IgD-negative memory B cell (primary cell): ENCODE data around the gene NUDT4. TPM values are rescaled to one million over a fixed set of nuclear protein-coding genes. Genes with fewer than 3 reads are reported as not detected.
A peak's percentile ranks its signal among the peaks of the same experiment; 100 is the strongest.

Experiments used
- H3K27ac Mint-ChIP-seq, 3 donors: one replicate each; pipeline ENCODE4 v1.8.0; 2020 to 2022; ENCODE audit warnings: mild to moderate bottlenecking in 3 of 3, mixed read lengths in 3 of 3, moderate library complexity in 1 of 3
- H3K27me3 Mint-ChIP-seq: one replicate; pipeline ENCODE4 v1.8.0; 2021; ENCODE audit warnings: mixed read lengths
- H3K36me3 Mint-ChIP-seq: one replicate; pipeline ENCODE4 v1.8.0; 2020; ENCODE audit warnings: mild to moderate bottlenecking, mixed read lengths
- H3K4me1 Mint-ChIP-seq, 3 donors: one replicate each; pipeline ENCODE4 v1.8.0; 2020 to 2022; ENCODE audit warnings: mixed read lengths in 3 of 3, mild to moderate bottlenecking in 1 of 3
- H3K4me3 Mint-ChIP-seq, 4 donors: one replicate each; pipeline ENCODE4 v1.8.0; 2020 to 2022; ENCODE audit warnings: mild to moderate bottlenecking in 4 of 4, mixed read lengths in 4 of 4, moderate library complexity in 3 of 4
- H3K9me3 Mint-ChIP-seq, 3 donors: one replicate each; pipeline ENCODE4 v1.8.0; 2020 to 2021; ENCODE audit warnings: mixed read lengths in 3 of 3, mild to moderate bottlenecking in 1 of 3
- polyA plus RNA-seq: library from polyadenylated mRNA; unstranded; fragments of 300-500 nt; fragmentation: Illumina TruSeq; gene quantifications from one replicate; pipeline ENCODE4 v1.2.3, GENCODE V29; 2021

The NUDT4 gene
- polyA plus RNA-seq = 99.0 TPM

GRCh38 chr12:93377252-93378195 is at the start of gene NUDT4:
TSS of gene NUDT4 (plus strand) at chr12:93377925. CDS start at chr12:93378323, 398 bp downstream.
- Mint-ChIP-seq H3K9me3 (no peaks in the 10 kb centered on the region), H3K36me3 (no peaks in the 10 kb centered on the region), H3K4me1 (peaks cover 18 to 40% (median 32%) of the 10 kb centered on the region in 3 donors), H3K27ac (peak within 1 kb of the TSS; percentile 95 to 98 (median 96)), H3K4me3 (peak within 1 kb of the TSS; percentile 98 to 100 (median 99)), H3K27me3 (no peaks in the 10 kb centered on the region)

DNA sequence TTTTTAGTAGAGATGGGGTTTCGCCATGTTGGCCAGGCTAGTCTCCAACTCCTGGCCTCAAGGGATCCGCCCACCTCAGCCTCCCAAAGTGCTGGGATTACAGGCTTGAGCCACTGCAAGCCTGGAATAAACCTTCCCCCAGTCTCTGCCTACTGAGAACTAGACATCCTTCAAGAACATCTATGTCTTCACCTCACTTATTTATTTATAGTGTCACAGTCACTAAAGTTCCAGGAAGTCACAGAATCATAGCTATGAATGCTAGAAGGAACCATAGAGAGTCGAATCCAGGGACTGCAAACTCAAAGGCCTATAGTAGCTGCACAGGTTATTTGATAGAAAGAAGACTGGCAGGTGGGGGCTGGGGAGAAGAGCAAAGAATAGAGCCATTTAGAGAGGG is 44.7 kb upstream of the NUDT4 start:
- H3K27me3 Mint-ChIP-seq = peaks cover 4% of the 10 kb centered on the region
- H3K9me3 Mint-ChIP-seq = peaks cover 0 to 2% (median 0%) of the 10 kb centered on the region in 3 donors
- H3K4me3 Mint-ChIP-seq = no peak overlapping the region
- peak overlapping the region in 1 of 3 donors; percentile 39 for H3K27ac Mint-ChIP-seq
- H3K36me3 Mint-ChIP-seq = no peaks in the 10 kb centered on the region
- no peaks in the 10 kb centered on the region for H3K4me1 Mint-ChIP-seq

DNA sequence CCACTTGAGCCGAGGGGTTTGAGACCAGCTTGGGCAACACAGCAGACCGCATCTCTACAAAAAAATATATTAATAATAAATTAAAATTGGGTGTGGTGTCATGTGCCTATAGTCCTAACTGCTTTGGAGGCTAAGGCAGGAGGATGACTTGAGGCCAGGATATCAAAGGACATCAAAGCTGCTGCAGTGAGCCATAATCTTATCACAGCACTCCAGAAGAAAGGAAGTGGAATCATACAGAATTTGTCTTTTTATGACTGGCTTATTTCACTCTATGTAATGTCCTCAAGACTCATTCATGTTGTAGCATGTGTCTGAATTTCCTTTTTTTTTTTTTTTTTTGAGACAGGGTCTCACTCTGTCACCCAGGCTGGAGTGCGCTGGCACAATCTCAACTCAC is 43.9 kb upstream of the NUDT4 start:
- no peak overlapping the region for H3K27ac Mint-ChIP-seq
- no peaks in the 10 kb centered on the region for H3K36me3 Mint-ChIP-seq
- H3K27me3 Mint-ChIP-seq = peaks cover 4% of the 10 kb centered on the region
- no peaks in the 10 kb centered on the region for H3K4me1 Mint-ChIP-seq
- peaks cover 0 to 2% (median 0%) of the 10 kb centered on the region in 3 donors for H3K9me3 Mint-ChIP-seq
- no peak overlapping the region for H3K4me3 Mint-ChIP-seq

- Mint-ChIP-seq H3K4me3 (no peak overlapping the region), H3K9me3 (peaks cover 0 to 2% (median 0%) of the 10 kb centered on the region in 3 donors), H3K27ac (peak overlapping the region in 1 of 3 donors; percentile 15), H3K27me3 (peaks cover 4% of the 10 kb centered on the region), H3K36me3 (no peaks in the 10 kb centered on the region), H3K4me1 (no peaks in the 10 kb centered on the region)
These were observed 42.0 kb upstream of the NUDT4 start for GRCh38 chr12:93335603-93336162.

- Mint-ChIP-seq H3K9me3 (peaks cover 0 to 2% (median 0%) of the 10 kb centered on the region in 3 donors), H3K4me3 (peak overlapping the region in 1 of 4 donors; percentile 13), H3K36me3 (no peaks in the 10 kb centered on the region), H3K27me3 (peaks cover 4% of the 10 kb centered on the region), H3K27ac (no peak overlapping the region), H3K4me1 (no peaks in the 10 kb centered on the region)
These were observed 41.4 kb upstream of the NUDT4 start for GRCh38 chr12:93336291-93336741.

DNA sequence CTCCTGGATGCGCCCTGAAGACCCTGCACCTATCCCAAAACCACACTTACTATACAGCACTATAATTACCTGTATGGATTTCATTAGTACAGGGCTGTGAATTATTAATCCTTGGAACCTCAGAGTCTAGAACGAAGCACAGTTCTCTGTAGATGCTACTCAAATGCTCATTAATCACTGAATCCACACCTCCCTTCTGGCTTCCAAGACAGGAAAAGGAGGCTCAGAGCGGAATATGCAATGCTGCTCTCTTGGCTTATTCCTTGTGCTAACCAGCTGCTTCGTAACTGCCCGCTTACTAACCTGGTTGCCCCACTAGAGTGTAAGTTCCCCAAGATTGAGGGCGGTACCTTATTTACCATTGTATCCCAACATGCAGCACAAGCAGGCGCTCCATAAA is 39.1 kb upstream of the NUDT4 start:
- Mint-ChIP-seq H3K9me3 (peaks cover 0 to 2% (median 0%) of the 10 kb centered on the region in 3 donors), H3K27ac (no peak overlapping the region), H3K4me1 (no peaks in the 10 kb centered on the region), H3K36me3 (no peaks in the 10 kb centered on the region), H3K4me3 (no peak overlapping the region), H3K27me3 (peaks cover 4% of the 10 kb centered on the region)

DNA sequence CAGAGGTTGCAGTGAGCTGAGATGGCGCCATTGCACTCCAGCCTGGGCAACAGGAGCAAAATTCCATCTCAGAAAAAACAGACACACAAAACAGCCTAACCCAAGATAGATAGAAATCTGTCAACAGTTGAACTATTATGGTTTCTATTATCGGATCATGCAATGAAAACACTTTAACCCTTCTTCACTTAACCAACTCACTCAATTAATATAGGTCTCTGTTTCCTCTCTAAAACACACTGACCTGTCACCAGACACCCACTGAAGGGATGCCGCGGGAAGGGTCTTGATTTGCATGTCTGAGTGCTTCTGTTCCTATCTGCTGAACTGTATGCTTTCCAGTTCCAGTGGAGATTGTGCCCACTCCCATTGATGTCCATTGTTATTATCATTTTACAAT is 38.0 kb upstream of the NUDT4 start:
- H3K27ac Mint-ChIP-seq = no peak overlapping the region
- H3K27me3 Mint-ChIP-seq = peaks cover 4% of the 10 kb centered on the region
- no peaks in the 10 kb centered on the region for H3K4me1 Mint-ChIP-seq
- H3K4me3 Mint-ChIP-seq = no peak overlapping the region
- peaks cover 0 to 2% (median 0%) of the 10 kb centered on the region in 3 donors for H3K9me3 Mint-ChIP-seq
- H3K36me3 Mint-ChIP-seq = no peaks in the 10 kb centered on the region

DNA sequence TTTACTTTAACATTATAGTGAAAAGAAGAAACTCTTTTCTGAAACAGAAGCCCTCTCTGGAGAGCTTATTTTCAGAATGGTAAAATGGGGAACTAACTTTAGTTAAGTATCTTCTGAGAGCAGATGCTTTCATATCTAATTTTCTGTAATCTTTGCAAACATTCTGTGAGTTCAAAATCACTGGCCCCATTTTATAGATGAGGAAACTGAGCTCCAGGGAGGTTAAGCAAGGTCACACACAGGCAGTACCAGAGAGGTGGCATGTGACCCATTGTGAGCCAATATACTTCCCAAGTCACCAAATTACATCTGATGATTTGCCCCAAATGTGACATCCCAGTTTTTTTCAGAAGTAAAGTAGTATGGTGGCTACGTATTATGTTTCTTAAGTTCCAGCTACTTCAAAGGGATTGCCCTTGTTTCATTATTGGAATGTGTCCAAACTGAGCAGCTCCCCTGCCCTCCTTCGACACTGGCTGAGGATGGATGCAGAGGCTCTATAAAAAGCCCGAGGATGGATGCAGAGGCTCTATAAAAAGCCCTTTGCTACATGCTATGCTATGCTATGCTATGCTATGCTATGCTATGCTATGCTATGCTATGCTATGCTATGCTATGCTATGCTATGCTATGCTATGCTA is 36.2 kb upstream of the NUDT4 start:
- H3K4me1 Mint-ChIP-seq = peaks cover 0 to 2% (median 0%) of the 10 kb centered on the region in 3 donors
- H3K27me3 Mint-ChIP-seq = peaks cover 6% of the 10 kb centered on the region
- peaks cover 0 to 2% (median 2%) of the 10 kb centered on the region in 3 donors for H3K9me3 Mint-ChIP-seq
- H3K36me3 Mint-ChIP-seq = peaks cover 2% of the 10 kb centered on the region
- H3K4me3 Mint-ChIP-seq = no peak overlapping the region
- no peak overlapping the region for H3K27ac Mint-ChIP-seq

DNA sequence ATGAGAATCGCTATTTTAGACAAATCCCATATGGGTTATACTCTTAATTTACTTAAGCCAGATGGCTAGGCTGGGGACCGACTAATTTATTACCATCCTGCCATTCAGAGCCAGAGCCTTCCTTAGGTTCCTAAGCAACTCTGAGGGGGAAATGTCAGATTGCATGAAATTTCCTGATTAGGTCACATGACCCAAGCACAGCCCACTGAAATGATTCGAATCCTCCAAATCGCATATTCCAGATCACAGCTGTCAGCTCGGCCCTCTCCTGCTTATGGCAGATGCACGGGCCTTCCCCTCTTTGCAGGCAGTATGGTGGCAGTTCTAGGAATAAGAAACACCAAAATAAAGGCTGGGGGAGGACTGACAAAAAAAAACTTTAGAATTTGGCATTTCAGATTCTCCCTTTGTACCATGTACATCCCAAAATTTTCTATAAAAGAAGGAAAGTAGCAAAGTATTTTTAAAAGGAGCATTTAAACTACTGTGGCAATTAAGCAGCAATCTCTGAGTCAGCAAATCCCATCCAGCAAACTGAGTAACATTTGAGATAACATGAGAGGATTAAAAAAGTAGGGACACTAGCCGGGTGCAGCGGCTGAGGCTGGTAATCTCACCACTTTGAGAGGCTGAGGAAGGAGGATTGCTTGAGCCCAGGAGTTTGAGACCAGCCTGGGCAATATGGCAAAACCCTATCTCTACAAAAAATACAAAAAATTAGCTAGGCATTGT is 30.5 kb upstream of the NUDT4 start:
- H3K4me3 Mint-ChIP-seq = no peak overlapping the region
- peaks cover 0 to 2% (median 0%) of the 10 kb centered on the region in 3 donors for H3K4me1 Mint-ChIP-seq
- peaks cover 2% of the 10 kb centered on the region for H3K36me3 Mint-ChIP-seq
- H3K9me3 Mint-ChIP-seq = peaks cover 0 to 2% (median 0%) of the 10 kb centered on the region in 3 donors
- no peak overlapping the region for H3K27ac Mint-ChIP-seq
- H3K27me3 Mint-ChIP-seq = peaks cover 2% of the 10 kb centered on the region

DNA sequence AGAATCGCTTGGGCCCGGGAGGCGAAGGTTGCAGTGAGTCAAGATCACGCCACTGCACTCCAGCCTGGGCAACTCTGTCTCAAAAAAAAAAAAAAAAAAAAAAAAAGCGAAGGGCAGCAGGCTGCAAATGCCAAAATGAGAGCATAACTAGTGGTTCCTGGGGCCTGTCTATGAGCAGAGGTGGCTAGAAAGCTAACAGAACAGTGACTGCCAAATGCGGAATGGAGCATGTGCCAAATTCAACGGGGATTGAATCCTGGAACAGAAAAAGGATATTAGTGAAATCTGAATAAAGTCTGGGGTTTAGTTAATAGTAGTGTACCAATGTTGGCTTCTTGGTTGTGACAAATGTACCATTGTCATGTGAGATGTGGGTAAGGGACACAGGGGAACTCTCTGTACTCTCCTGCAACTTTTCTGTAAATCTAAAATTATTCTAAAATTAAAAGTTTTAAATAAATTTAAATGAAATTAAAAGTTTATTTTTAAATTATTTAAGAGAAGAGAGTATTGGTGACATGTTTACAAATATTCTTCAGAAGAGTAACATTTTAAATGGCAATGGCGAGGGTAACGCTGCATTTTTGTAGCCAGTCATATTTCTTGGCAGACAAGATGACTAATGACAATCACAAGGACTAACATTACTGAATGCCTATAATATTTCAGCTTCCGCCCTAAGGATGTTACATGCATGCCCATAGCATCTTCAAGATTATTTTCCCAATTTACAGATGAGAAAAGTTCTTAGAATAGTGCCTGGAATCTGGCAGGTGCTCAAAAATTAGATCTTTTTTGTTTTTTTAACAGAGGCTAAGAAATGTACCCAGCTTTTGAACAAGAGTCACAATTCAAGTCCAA is 28.9 kb upstream of the NUDT4 start:
- H3K36me3 Mint-ChIP-seq = peaks cover 2% of the 10 kb centered on the region
- no peak overlapping the region for H3K27ac Mint-ChIP-seq

GRCh38 chr12:93351726-93352125 is 26.0 kb upstream of the NUDT4 start:
- Mint-ChIP-seq H3K27ac (no peak overlapping the region), H3K36me3 (no peaks in the 10 kb centered on the region), H3K27me3 (no peaks in the 10 kb centered on the region), H3K9me3 (peaks cover 0 to 2% (median 0%) of the 10 kb centered on the region in 3 donors), H3K4me1 (peaks cover 0 to 1% (median 0%) of the 10 kb centered on the region in 3 donors), H3K4me3 (no peak overlapping the region)

More for the DNA sequence above, 28.9 kb upstream of the NUDT4 start:
- Mint-ChIP-seq H3K4me1 (peaks cover 0 to 4% (median 0%) of the 10 kb centered on the region in 3 donors), H3K27me3 (peaks cover 2% of the 10 kb centered on the region), H3K4me3 (no peak overlapping the region), H3K9me3 (peaks cover 0 to 2% (median 2%) of the 10 kb centered on the region in 3 donors)

DNA sequence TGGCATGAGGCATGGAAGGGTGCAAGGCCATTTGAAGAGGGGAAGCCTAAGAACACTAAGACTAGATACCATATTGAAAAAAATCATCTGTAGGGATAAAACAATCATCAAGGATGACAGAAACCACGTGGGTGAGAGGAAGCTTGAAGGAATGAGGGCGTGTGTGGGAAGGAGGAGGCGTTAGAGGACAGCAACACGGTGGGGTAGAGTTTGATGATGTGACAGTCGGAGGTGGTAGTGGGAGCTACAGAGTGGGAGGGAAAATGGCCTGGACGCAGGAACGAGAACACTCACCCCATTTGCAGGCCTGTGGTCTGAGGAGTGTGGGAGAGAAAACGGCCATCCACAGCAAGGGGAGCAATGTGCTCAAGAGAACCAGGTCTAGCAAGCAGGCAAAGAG is 25.4 kb upstream of the NUDT4 start:
- Mint-ChIP-seq H3K36me3 (no peaks in the 10 kb centered on the region), H3K27me3 (no peaks in the 10 kb centered on the region), H3K4me1 (peaks cover 0 to 1% (median 0%) of the 10 kb centered on the region in 3 donors), H3K4me3 (peak overlapping the region in 1 of 4 donors; percentile 7), H3K27ac (no peak overlapping the region), H3K9me3 (peaks cover 0 to 2% (median 0%) of the 10 kb centered on the region in 3 donors)

GRCh38 chr12:93356214-93356613 is 21.5 kb upstream of the NUDT4 start:
- peaks cover 0 to 1% (median 0%) of the 10 kb centered on the region in 3 donors for H3K4me1 Mint-ChIP-seq
- peaks cover 0 to 2% (median 0%) of the 10 kb centered on the region in 3 donors for H3K9me3 Mint-ChIP-seq
- no peak overlapping the region for H3K4me3 Mint-ChIP-seq
- no peaks in the 10 kb centered on the region for H3K27me3 Mint-ChIP-seq
- H3K27ac Mint-ChIP-seq = no peak overlapping the region
- no peaks in the 10 kb centered on the region for H3K36me3 Mint-ChIP-seq
